Measurements from ENCODE around the gene GLYATL1. TPM values are rescaled to one million over a fixed set of nuclear protein-coding genes. Genes with fewer than 3 reads are reported as not detected.

Gene GLYATL1
- total and polyA plus RNA-seq, 2 of the 8 experiments (the other 6 are each of a cell fraction or from before 2014, with no cell fraction given), result 8.6 to 10.7 TPM

- Histone ChIP-seq H3K9ac (replicated peaks in 1 of 4; ENCODE audit: extremely low read depth in 1 of 4, low read depth in 3 of 4, low read length in 3 of 4) (no peak overlapping the region), H4K8ac (ENCODE audit: extremely low read depth, insufficient read depth, low read length) (no peak overlapping the region), H4K91ac (replicated peaks; ENCODE audit: insufficient read length, low read length) (no peak overlapping the region), H2BK20ac (ENCODE audit: low read length) (no peak overlapping the region), H3K56ac (replicated peaks; ENCODE audit: insufficient read length, low read depth, low read length) (no peak overlapping the region), H3K18ac (ENCODE audit: extremely low read depth, low read length) (no peak overlapping the region), H3K27ac (ENCODE audit: low read depth, low read length) (no peak overlapping the region), H3K4ac (replicated peaks; ENCODE audit: insufficient read length, low read depth, low read length) (no peak overlapping the region), H4K20me1 (replicated peaks in 1 of 2; ENCODE audit: control insufficient read depth in 1 of 2, insufficient read depth in 2 of 2, low read length in 2 of 2) (no peaks in the 10 kb centered on the region), H3K4me1 (replicated peaks in 1 of 4; ENCODE audit: control insufficient read depth in 3 of 4, insufficient read depth in 4 of 4, low read length in 3 of 4) (peaks cover 0 to 6% (median 2%) of the 10 kb centered on the region in 4 experiments; a peak in 4 of 7 replicates), H4K5ac (ENCODE audit: insufficient read length, low read depth, low read length) (no peak overlapping the region), H3K79me1 (ENCODE audit: low read depth, low read length) (no peaks in the 10 kb centered on the region), H3K79me2 (ENCODE audit: control insufficient read depth in 1 of 2, insufficient read depth in 2 of 2, low read length in 2 of 2) (peaks cover 0 to 7% of the 10 kb centered on the region in 2 experiments; a peak in 1 of 4 replicates), H2AFZ (ENCODE audit: low read length) (no peak overlapping the region), H2BK15ac (ENCODE audit: low read length) (no peak overlapping the region), H3K23me2 (ENCODE audit: low read depth, low read length) (peaks cover 10% of the 10 kb centered on the region), H3K14ac (ENCODE audit: insufficient read length) (no peak overlapping the region), H2BK12ac (ENCODE audit: low read depth, low read length) (no peak overlapping the region), H2AK5ac (ENCODE audit: low read depth, low read length) (no peak overlapping the region), H3K27me3 (replicated peaks in 1 of 4; ENCODE audit: control insufficient read depth in 3 of 4, extremely low read depth in 1 of 4, insufficient read depth in 3 of 4, low read length in 3 of 4) (peaks cover 4 to 12% (median 10%) of the 10 kb centered on the region in 4 experiments; a peak in 6 of 7 replicates), H3K4me2 (ENCODE audit: insufficient read depth in 1 of 2, low read depth in 2 of 2, low read length in 2 of 2) (no peak overlapping the region), H3K23ac (ENCODE audit: insufficient read length) (no peak overlapping the region), H3K9me3 (ENCODE audit: insufficient read depth in 2 of 2, low read depth in 1 of 2, low read length in 1 of 2) (no peaks in the 10 kb centered on the region), H2BK120ac (replicated peaks; ENCODE audit: low read depth, low read length) (no peak overlapping the region), H3K4me3 (ENCODE audit: extremely low read depth in 1 of 4, insufficient read depth in 2 of 4, low read depth in 3 of 4, low read length in 4 of 4) (no peak overlapping the region), H3K36me3 (ENCODE audit: control insufficient read depth in 2 of 4, insufficient read depth in 4 of 4, low read length in 3 of 4) (no peaks in the 10 kb centered on the region), H2BK5ac (ENCODE audit: low read depth, low read length) (no peak overlapping the region)
- POLR2A ChIA-PET (ENCODE audit: partially characterized antibody), result interaction anchor here (0.5 kb wide), 1 partner anchor 269 kb away, joined by 4 read pairs; the partner anchor contains the start of gene DTX4
- DNase-seq (ENCODE audit: low read depth in 1 of 2, low spot score in 2 of 2), result no peak
- 83% methylated on average over 1 of the region's 1 CpG; no CpG with 5 or more reads in 1 of the 2 experiments for WGBS, 2 experiments (ENCODE audit: extremely low coverage in 1 of 2, insufficient coverage in 1 of 2, insufficient read length in 1 of 2, insufficient replicate concordance in 2 of 2, low coverage in 1 of 2, low lambda C conversion rate in 2 of 2, missing lambda C conversion rate in 1 of 2)
- CTCF ChIA-PET (ENCODE audit: partially characterized antibody), result interaction anchor here (1.1 to 7.4 kb wide), 7 partner anchors 16 to 250 kb away, joined by 3 to 72 read pairs (median 12); no protein-coding TSS in a partner anchor
- FAIRE-seq, result no peak
- TF ChIP-seq SP4 (IDR thresholded peaks at IDR 0.05; ENCODE audit: low read length) (no peak), KDM4A (IDR thresholded peaks at IDR 0.05; ENCODE audit: low read depth, low read length, severe bottlenecking) (no peak), SAP30 (IDR thresholded peaks at IDR 0.05; ENCODE audit: insufficient read depth, insufficient replicate concordance, low read length) (no peak), NANOG (IDR thresholded peaks at IDR 0.05; ENCODE audit: insufficient read depth, low read depth, low read length, poor library complexity, severe bottlenecking) (no peak), TAF1 (IDR thresholded peaks at IDR 0.05; ENCODE audit: low read depth, low read length) (no peak), PHF8 (conservative IDR thresholded peaks at IDR 0.05; ENCODE audit: low read depth, low read length) (no peak), SIN3A (conservative IDR thresholded peaks at IDR 0.05 in 1 of 2, IDR thresholded peaks at IDR 0.05 in 1 of 2; ENCODE audit: low read depth in 1 of 2, low read length in 2 of 2) (no peak), KDM1A (IDR thresholded peaks at IDR 0.05; ENCODE audit: borderline replicate concordance, low read length) (no peak), TAF7 (optimal IDR thresholded peaks at IDR 0.05; ENCODE audit: borderline replicate concordance, low read depth, low read length) (no peak), POU5F1 (IDR thresholded peaks at IDR 0.05; ENCODE audit: low read depth, low read length) (no peak)
Measured at GRCh38 chr11:58902881-58903280, 36.4 kb upstream of the GLYATL1 start.
